Coronary artery (tissue), 2 donors: Measurements from ENCODE around the gene MBP.

Experiments
- DNase-seq: peaks from one replicate; pipeline ENCODE4 v3.0.0-alpha.2; 2017; ENCODE audit warnings: low spot score
- H3K27ac ChIP-seq, 2 donors: fragments of 200-600 bp; sonication (generic); one replicate each; pipeline ENCODE4 v1.5.1; 2016 to 2019
- H3K4me3 ChIP-seq: fragments of 200-600 bp; sonication (generic); 2 replicates; pipeline ENCODE4 v1.5.1; 2016; ENCODE audit warnings: mild to moderate bottlenecking, moderate library complexity
- CTCF ChIP-seq: fragments of 200-600 bp; sonication (generic); IDR thresholded peaks from one replicate; pipeline ENCODE4 v1.5.1; 2019; ENCODE audit warnings: antibody characterized with exemption

The MBP gene

GRCh38 chr18:77062518-77063003, 70.0 kb downstream of the MBP start:
- no peak for DNase-seq
- H3K27ac ChIP-seq: peak overlapping the region in 1 of 2 donors; percentile 68
- no peak overlapping the region for H3K4me3 ChIP-seq
- TF ChIP-seq CTCF: no peak

- H3K4me3 ChIP-seq: no peak overlapping the region
- TF ChIP-seq CTCF: no peak
- no peak for DNase-seq
- peak overlapping the region in 1 of 2 donors; percentile 70 for H3K27ac ChIP-seq
Observed at GRCh38 chr18:77061946-77062517, 70.6 kb downstream of the MBP start.

- Histone ChIP-seq H3K27ac (peak overlapping the region in 1 of 2 donors; percentile 70), H3K4me3 (no peak overlapping the region)
- DNase-seq: no peak
- TF ChIP-seq CTCF: no peak
Observed at GRCh38 chr18:77061281-77061945, 71.2 kb downstream of the MBP start.

GRCh38 chr18:77060151-77060550, 72.4 kb downstream of the MBP start:
- no peak for DNase-seq
- no peak for TF ChIP-seq CTCF
- Histone ChIP-seq H3K27ac (no peak overlapping the region), H3K4me3 (no peak overlapping the region)

GRCh38 chr18:77059294-77059916, 73.2 kb downstream of the MBP start:
- peak; percentile 16 for TF ChIP-seq CTCF
- Histone ChIP-seq H3K4me3 (no peak overlapping the region), H3K27ac (no peak overlapping the region)
- no peak for DNase-seq

GRCh38 chr18:77058290-77058835, 74.2 kb downstream of the MBP start:
- H3K27ac ChIP-seq: peak overlapping the region; percentile 67 to 82

More at GRCh38 chr18:77058290-77058835, 74.2 kb downstream of the MBP start:
- DNase-seq: no peak
- peak overlapping the region; percentile 64 for H3K4me3 ChIP-seq
- no peak for TF ChIP-seq CTCF
